ENCODE data around the gene STK17B. TPM values are rescaled to one million over a fixed set of nuclear protein-coding genes. Genes with fewer than 3 reads are reported as not detected.

The STK17B gene
- total and polyA plus RNA-seq, 2 of the 8 experiments (the other 6 are each of a cell fraction or from before 2014, with no cell fraction given): 1.8 to 10.5 TPM

GRCh38 chr2:196184921-196185320 is 13.5 kb upstream of the STK17B start:
- H3K4me1 ChIP-seq (replicated peaks in 1 of 4; ENCODE audit: control insufficient read depth in 3 of 4, insufficient read depth in 4 of 4, low read length in 3 of 4): no peaks in the 10 kb centered on the region
- no peak overlapping the region for H3K23ac ChIP-seq (ENCODE audit: insufficient read length)
- no peak for DNase-seq (ENCODE audit: low read depth in 1 of 2, low spot score in 2 of 2)
- no peaks in the 10 kb centered on the region for H4K20me1 ChIP-seq (replicated peaks in 1 of 2; ENCODE audit: control insufficient read depth in 1 of 2, insufficient read depth in 2 of 2, low read length in 2 of 2)
- H3K27ac ChIP-seq (ENCODE audit: low read depth, low read length): no peak overlapping the region
- no peaks in the 10 kb centered on the region for H3K79me2 ChIP-seq (ENCODE audit: control insufficient read depth in 1 of 2, insufficient read depth in 2 of 2, low read length in 2 of 2)
- H3K56ac ChIP-seq (replicated peaks; ENCODE audit: insufficient read length, low read depth, low read length): no peak overlapping the region
- H2BK20ac ChIP-seq (ENCODE audit: low read length): no peak overlapping the region
- no peak overlapping the region for H2BK12ac ChIP-seq (ENCODE audit: low read depth, low read length)
- H2AK5ac ChIP-seq (ENCODE audit: low read depth, low read length): no peak overlapping the region
- no peaks in the 10 kb centered on the region for H3K36me3 ChIP-seq (ENCODE audit: control insufficient read depth in 2 of 4, insufficient read depth in 4 of 4, low read length in 3 of 4)
- no peak overlapping the region for H3K4me3 ChIP-seq (ENCODE audit: extremely low read depth in 1 of 4, insufficient read depth in 2 of 4, low read depth in 3 of 4, low read length in 4 of 4)
- H3K14ac ChIP-seq (ENCODE audit: insufficient read length): no peak overlapping the region
- no peak overlapping the region for H3K4me2 ChIP-seq (ENCODE audit: insufficient read depth in 1 of 2, low read depth in 2 of 2, low read length in 2 of 2)
- POLR2A ChIA-PET (ENCODE audit: partially characterized antibody): no interaction called here
- no peak overlapping the region for H4K5ac ChIP-seq (ENCODE audit: insufficient read length, low read depth, low read length)
- no peak for FAIRE-seq
- no peaks in the 10 kb centered on the region for H3K27me3 ChIP-seq (replicated peaks in 1 of 4; ENCODE audit: control insufficient read depth in 3 of 4, extremely low read depth in 1 of 4, insufficient read depth in 3 of 4, low read length in 3 of 4)
- H2BK5ac ChIP-seq (ENCODE audit: low read depth, low read length): no peak overlapping the region
- H2BK15ac ChIP-seq (ENCODE audit: low read length): no peak overlapping the region
- TF ChIP-seq FOSL1 (IDR thresholded peaks at IDR 0.05; ENCODE audit: insufficient read depth, low read depth, low read length) (no peak), NANOG (IDR thresholded peaks at IDR 0.05; ENCODE audit: insufficient read depth, low read depth, low read length, poor library complexity, severe bottlenecking) (no peak), ATF3 (IDR thresholded peaks at IDR 0.05; ENCODE audit: insufficient read depth, low read depth, low read length) (no peak), RNF2 (IDR thresholded peaks at IDR 0.05; ENCODE audit: borderline replicate concordance, low read depth, low read length, missing control alignments, poor library complexity, severe bottlenecking) (no peak), HDAC2 (IDR thresholded peaks at IDR 0.05; ENCODE audit: borderline replicate concordance in 1 of 2, low read depth in 2 of 2, low read length in 2 of 2) (no peak)
- H3K9me3 ChIP-seq (ENCODE audit: insufficient read depth in 2 of 2, low read depth in 1 of 2, low read length in 1 of 2): no peaks in the 10 kb centered on the region
- CTCF ChIA-PET (ENCODE audit: partially characterized antibody): interaction anchor here (0.6 to 1.4 kb wide), 3 partner anchors 8 to 292 kb away, joined by 3 to 4 read pairs (median 4); no protein-coding TSS in a partner anchor
- H3K23me2 ChIP-seq (ENCODE audit: low read depth, low read length): no peaks in the 10 kb centered on the region
- H3K18ac ChIP-seq (ENCODE audit: extremely low read depth, low read length): no peak overlapping the region
- WGBS, 2 experiments (ENCODE audit: extremely low coverage in 1 of 2, insufficient coverage in 1 of 2, insufficient read length in 1 of 2, insufficient replicate concordance in 2 of 2, low coverage in 1 of 2, low lambda C conversion rate in 2 of 2, missing lambda C conversion rate in 1 of 2): 94% methylated on average over 3 of the region's 3 CpGs; no CpG with 5 or more reads in 1 of the 2 experiments
- H3K79me1 ChIP-seq (ENCODE audit: low read depth, low read length): no peaks in the 10 kb centered on the region
- H4K91ac ChIP-seq (replicated peaks; ENCODE audit: insufficient read length, low read length): no peak overlapping the region
- H4K8ac ChIP-seq (ENCODE audit: extremely low read depth, insufficient read depth, low read length): no peak overlapping the region
- H2AFZ ChIP-seq (ENCODE audit: low read length): no peak overlapping the region
- H3K4ac ChIP-seq (replicated peaks; ENCODE audit: insufficient read length, low read depth, low read length): no peak overlapping the region
- no peak overlapping the region for H3K9ac ChIP-seq (replicated peaks in 1 of 4; ENCODE audit: extremely low read depth in 1 of 4, low read depth in 3 of 4, low read length in 3 of 4)
- H2BK120ac ChIP-seq (replicated peaks; ENCODE audit: low read depth, low read length): no peak overlapping the region

Data from H1 (cell line).